Effector memory CD8-positive, alpha-beta T cell (primary cell): ENCODE results near the gene RBM44.
"Not testable (repeated sequence)": the region's sequence is repeated elsewhere in the genome, so short reads cannot be mapped to it uniquely, and the experiment has no call there.

Source experiments
- ATAC-seq: fragments of 150-1000 bp; cut with Tn5 transposase; replicated peaks from 2 replicates; pipeline ENCODE4 v1.10.0; 2021; ENCODE audit warnings: mild to moderate bottlenecking, moderate library complexity
- DNase-seq, 3 experiments: peaks; one replicate each; pipeline ENCODE4 v3.0.0; 2021
- H3K27ac Mint-ChIP-seq, 2 donors: one replicate each; pipeline ENCODE4 v1.8.0; 2022; ENCODE audit warnings: mild to moderate bottlenecking in 2 of 2, mixed read lengths in 2 of 2, moderate library complexity in 2 of 2
- H3K27me3 Mint-ChIP-seq, 2 donors: one replicate each; pipeline ENCODE4 v1.8.0; 2022; ENCODE audit warnings: mixed read lengths in 2 of 2
- H3K36me3 Mint-ChIP-seq: one replicate; pipeline ENCODE4 v1.8.0; 2022; ENCODE audit warnings: mild to moderate bottlenecking, moderate library complexity, mixed read lengths; ENCODE audit not compliant: insufficient read depth
- H3K4me1 Mint-ChIP-seq, 2 donors: one replicate each; pipeline ENCODE4 v1.8.0; 2022; ENCODE audit warnings: low read depth in 2 of 2, mixed read lengths in 2 of 2
- H3K4me3 Mint-ChIP-seq, 2 donors: one replicate each; pipeline ENCODE4 v1.8.0; 2022; ENCODE audit warnings: mild to moderate bottlenecking in 2 of 2, mixed read lengths in 2 of 2, moderate library complexity in 2 of 2
- H3K9me3 Mint-ChIP-seq, 2 donors: one replicate each; pipeline ENCODE4 v1.8.0; 2022; ENCODE audit warnings: mixed read lengths in 2 of 2
- total RNA-seq, 9 experiments: gene quantifications; one replicate each; lab custom pipeline; 2026; lab: John Stamatoyannopoulos, UW

Gene RBM44, protein sequence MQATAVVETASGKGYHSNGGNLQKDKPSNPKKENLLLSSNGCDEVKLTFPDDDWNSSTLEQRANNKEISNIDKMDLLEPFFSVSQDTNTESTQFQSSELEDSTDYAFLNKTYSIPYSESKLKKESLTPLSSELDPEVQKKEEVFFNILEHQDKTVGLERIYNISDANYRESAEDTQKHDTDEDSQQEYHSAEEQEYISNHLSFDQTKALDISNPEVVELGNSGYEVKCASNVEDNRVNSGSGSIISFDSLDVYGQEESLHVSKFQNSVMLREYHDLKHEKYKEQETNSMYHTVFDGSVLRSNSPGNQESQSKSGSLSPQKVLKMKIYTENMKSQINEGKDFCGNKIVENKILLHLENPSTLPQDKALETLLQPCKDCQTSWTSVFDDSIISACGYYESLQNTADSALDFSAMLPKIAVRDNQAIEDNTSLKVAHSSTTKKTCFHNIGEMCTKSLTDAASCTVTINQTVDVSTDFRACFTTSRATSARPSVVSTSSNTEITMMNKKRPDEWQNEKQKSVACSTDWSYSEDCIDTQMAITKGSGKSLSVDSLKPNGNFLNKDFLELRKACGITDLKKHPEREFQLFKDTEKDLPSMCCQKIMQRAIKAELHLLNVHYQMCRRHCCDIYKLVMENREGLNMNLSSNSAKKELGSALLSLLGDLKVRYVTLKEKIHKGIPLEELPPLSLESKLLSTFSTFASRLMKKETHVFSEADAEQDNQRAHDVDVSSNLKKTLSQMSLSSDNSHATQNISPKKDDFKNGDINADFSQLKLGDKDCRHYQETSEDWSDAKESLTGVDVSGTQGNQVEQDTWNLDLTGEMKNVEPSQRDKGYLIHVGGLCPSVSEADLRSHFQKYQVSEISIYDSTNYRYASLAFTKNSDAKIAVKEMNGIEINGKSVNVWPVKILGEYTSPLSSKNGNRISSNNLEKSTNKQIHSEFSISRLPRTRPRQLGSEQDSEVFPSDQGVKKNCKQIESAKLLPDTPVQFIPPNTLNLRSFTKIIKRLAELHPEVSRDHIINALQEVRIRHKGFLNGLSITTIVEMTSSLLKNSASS
- total RNA-seq: 1.8 to 6.5 (median 4.1) reads per million in 9 experiments

DNA sequence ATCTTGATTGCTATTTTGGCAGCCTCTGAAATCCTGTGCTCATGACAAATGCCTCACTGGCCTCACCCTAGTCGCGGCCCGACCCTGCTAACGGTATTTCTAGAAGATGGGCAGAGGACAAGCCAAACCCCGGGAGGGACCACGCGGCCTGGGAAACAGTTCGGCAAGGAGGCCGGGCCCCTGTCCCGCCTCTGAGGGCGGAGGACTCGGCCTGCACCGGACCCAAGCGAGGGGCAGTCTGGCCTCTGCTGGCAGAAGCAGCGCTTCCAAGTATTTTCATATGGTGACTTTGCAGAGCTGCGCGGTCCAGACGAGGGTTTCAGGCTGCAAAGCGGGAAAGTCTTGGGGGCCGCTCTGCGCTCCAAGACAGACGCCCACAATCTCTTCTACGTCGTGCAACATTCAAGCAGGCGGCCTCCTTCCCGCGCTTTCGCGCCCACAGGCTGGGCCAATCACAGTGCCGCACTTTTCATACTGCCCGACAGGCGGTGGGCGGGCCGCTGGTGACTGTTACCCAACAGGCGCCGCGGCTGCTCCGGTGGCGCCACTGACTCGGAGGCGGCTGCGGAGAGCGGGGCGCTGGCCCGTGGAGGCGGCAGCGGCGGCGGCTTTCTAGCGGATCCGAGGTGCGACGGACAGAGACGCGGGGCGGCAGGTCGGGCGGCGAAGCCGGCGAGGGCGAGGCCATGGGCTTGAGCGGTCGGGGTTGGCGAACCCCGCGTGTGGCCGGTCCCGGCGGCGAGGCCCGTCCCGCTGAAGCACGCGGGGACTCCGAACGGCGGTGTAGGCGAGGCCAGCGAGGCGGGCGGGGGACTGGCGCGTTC is at the start of gene RBM44:
Gene RBM44 (plus strand): TSS at position 544 of the 824 bp plus-strand sequence. CDS start 14,831 bp downstream, outside the sequence.
- Mint-ChIP-seq H3K36me3 (peaks cover 9% of the 10 kb centered on the region), H3K4me1 (no peaks in the 10 kb centered on the region), H3K27me3 (no peaks in the 10 kb centered on the region), H3K9me3 (no peaks in the 10 kb centered on the region), H3K27ac (no peak within 1 kb of the TSS), H3K4me3 (no peak within 1 kb of the TSS)
- ATAC-seq (no peak), DNase-seq (no peak)

DNA sequence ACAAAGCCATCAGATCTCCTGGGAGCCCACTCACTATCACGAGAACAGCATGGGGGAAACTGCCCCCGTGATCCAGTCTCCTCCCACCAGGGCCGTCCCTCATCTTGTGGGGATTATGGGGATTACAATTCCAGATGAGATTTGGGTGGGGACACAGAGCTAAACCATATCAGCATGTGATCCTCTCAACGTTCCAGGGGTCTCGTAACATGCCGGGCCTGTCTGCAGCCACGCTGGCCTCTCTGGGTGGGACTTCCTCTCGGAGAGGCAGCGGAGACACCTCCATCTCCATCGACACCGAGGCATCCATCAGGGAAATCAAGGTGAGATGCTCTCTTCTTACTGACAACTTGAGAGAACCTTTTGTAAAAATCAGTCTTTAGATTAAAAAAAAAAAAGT is 49.6 kb upstream of the RBM44 start:
- Mint-ChIP-seq H3K4me3 (no peak overlapping the region), H3K27ac (peak overlapping the region in 1 of 2 donors; percentile 47), H3K36me3 (peaks cover 82% of the 10 kb centered on the region), H3K9me3 (no peaks in the 10 kb centered on the region), H3K4me1 (peaks cover 20 to 23% of the 10 kb centered on the region in 2 donors), H3K27me3 (no peaks in the 10 kb centered on the region)
- no peak for DNase-seq
- no peak for ATAC-seq

GRCh38 chr2:237749961-237750360 is 48.6 kb upstream of the RBM44 start:
- DNase-seq (no peak), ATAC-seq (no peak)
- H3K9me3 Mint-ChIP-seq: no peaks in the 10 kb centered on the region
- H3K27ac Mint-ChIP-seq: peak overlapping the region; percentile 35 to 47
- H3K27me3 Mint-ChIP-seq: no peaks in the 10 kb centered on the region
- H3K4me3 Mint-ChIP-seq: no peak overlapping the region
- peaks cover 89% of the 10 kb centered on the region for H3K36me3 Mint-ChIP-seq
- peaks cover 17 to 20% of the 10 kb centered on the region in 2 donors for H3K4me1 Mint-ChIP-seq

DNA sequence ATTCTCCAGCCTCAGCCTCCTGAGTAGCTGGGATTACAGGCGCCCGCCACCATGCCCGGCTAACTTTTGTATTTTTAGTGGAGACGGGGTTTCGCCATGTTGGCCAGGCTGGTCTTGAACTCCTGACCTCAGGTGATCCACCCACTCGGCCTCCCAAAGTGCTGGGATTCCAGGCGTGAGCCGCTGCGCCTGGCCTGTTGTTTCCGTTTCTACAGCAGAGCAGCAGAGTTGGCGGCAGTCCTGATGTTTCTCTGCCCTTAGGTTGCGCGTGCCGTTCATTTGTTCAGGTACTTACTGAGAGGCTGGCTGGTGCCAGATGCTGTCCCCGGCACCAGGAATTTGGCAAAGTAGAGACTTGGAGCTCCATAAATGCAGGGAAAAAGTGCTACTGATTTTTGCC is 48.1 kb upstream of the RBM44 start:
- not testable (repeated sequence) for ATAC-seq, H3K9me3 Mint-ChIP-seq, H3K4me3 Mint-ChIP-seq, H3K27ac Mint-ChIP-seq, DNase-seq, H3K27me3 Mint-ChIP-seq
- Mint-ChIP-seq H3K4me1 (peaks cover 15 to 18% of the 10 kb centered on the region in 2 donors), H3K36me3 (peaks cover 90% of the 10 kb centered on the region)

DNA sequence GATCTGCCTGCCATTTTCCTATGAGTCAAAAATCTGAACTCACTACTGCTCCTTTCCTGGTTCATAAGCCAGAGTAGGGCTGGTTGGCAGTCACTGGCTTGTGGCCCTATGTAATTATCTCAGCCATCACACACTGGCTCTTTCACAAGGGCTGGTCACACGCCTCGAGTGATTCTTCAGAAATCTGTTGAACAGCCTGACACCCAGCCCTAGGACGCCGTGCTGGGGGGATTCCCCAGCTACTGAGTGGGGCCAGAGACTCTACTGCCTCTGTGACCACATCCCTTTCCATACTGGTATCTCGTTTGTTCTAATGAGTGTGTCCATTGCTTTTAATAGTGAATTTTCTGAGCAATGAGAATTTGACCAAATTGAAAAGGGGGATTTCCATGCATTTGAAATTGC is 45.8 kb upstream of the RBM44 start:
- H3K36me3 Mint-ChIP-seq: peaks cover 99% of the 10 kb centered on the region
- H3K4me1 Mint-ChIP-seq: peaks cover 17 to 18% of the 10 kb centered on the region in 2 donors
- peak overlapping the region; percentile 69 to 87 for H3K27ac Mint-ChIP-seq
- peak; percentile 94 for ATAC-seq
- H3K9me3 Mint-ChIP-seq: no peaks in the 10 kb centered on the region
- DNase-seq: no peak
- H3K27me3 Mint-ChIP-seq: no peaks in the 10 kb centered on the region
- no peak overlapping the region for H3K4me3 Mint-ChIP-seq

GRCh38 chr2:237754182-237754581 is 44.4 kb upstream of the RBM44 start:
- no peaks in the 10 kb centered on the region for H3K9me3 Mint-ChIP-seq
- no peaks in the 10 kb centered on the region for H3K27me3 Mint-ChIP-seq
- H3K4me3 Mint-ChIP-seq: no peak overlapping the region
- ATAC-seq (no peak), DNase-seq (no peak)
- H3K4me1 Mint-ChIP-seq: peaks cover 15% of the 10 kb centered on the region in 2 donors
- H3K27ac Mint-ChIP-seq: peak overlapping the region; percentile 50 to 87
- peaks cover 96% of the 10 kb centered on the region for H3K36me3 Mint-ChIP-seq

DNA sequence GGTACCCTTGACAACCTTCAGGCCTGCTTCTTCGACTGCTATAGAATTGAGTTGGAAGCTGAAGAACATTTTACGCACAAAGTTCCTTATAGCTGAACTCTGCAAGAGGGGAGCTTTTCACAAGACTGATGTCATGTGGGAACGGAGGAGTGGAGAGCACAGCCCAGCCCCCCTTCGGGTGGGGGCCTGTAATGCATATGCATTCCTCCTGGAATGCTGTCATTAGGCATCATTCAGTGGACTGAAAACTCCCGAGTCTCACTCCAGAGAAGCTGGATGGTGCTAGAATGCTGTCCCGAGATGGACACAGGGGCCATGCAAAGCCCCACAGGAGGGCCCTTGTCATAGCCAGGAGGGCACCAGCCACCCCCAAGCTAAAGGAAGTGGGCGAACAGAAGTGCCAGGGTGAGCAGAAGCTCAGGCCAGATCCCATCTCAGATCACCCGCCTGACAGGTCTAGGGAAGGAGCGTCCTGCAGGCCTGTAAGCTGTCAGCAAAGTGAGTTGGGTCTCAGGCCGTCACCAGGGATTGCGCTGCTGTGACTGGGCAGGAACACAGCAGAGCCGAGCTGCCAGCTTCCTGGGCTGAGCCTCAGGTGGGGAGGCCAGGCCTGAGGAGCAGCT is 43.8 kb upstream of the RBM44 start:
- H3K27me3 Mint-ChIP-seq: no peaks in the 10 kb centered on the region
- H3K4me3 Mint-ChIP-seq: peak overlapping the region in 1 of 2 donors; percentile 6
- ATAC-seq (no peak), DNase-seq (no peak)
- H3K4me1 Mint-ChIP-seq: peaks cover 14 to 15% of the 10 kb centered on the region in 2 donors
- no peaks in the 10 kb centered on the region for H3K9me3 Mint-ChIP-seq
- peaks cover 96% of the 10 kb centered on the region for H3K36me3 Mint-ChIP-seq
- H3K27ac Mint-ChIP-seq: no peak overlapping the region

DNA sequence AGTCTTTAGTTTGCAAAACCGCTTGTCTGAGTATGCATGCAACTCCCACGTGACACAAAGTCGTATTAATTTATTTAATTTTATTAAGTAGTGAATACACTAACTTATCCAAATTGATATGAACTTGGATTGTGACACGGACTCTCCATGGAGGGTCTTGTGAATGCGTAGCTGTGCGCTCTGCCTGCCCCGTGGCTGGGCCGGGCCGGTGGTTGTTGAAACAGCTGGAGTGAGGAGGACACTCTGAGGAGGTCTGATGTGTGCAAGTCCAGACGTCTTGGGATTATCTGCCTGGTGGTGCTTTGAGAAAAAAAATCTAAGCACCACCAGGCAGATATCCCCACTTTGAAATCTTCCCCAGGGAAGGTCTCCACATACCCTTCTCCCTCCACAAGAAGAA is 41.0 kb upstream of the RBM44 start:
- H3K4me3 Mint-ChIP-seq: no peak overlapping the region
- ATAC-seq: no peak
- no peak for DNase-seq
- peaks cover 97% of the 10 kb centered on the region for H3K36me3 Mint-ChIP-seq
- H3K27ac Mint-ChIP-seq: no peak overlapping the region
- H3K4me1 Mint-ChIP-seq: peaks cover 6 to 7% of the 10 kb centered on the region in 2 donors
- H3K9me3 Mint-ChIP-seq: no peaks in the 10 kb centered on the region
- no peaks in the 10 kb centered on the region for H3K27me3 Mint-ChIP-seq

DNA sequence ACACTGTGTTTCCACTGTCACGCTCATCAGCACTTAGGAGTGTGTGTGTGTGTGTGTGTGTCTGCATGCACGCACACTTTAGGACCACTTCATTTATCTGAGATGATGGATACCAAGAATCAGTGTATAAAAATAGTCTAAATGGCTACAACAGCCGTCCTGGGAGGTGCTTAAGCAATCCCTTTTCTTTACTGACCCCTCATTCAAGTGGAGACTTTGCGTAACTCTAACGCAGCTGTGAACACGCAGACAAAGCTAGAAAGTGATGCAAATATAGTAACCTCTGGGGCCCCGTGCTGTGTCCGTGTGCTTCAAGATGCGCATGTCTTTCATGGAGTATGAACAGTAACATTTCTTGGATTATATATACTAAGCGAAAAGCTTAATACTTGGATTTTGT is 40.4 kb upstream of the RBM44 start:
- Mint-ChIP-seq H3K4me3 (no peak overlapping the region), H3K9me3 (no peaks in the 10 kb centered on the region), H3K27me3 (no peaks in the 10 kb centered on the region), H3K27ac (no peak overlapping the region), H3K36me3 (peaks cover 97% of the 10 kb centered on the region), H3K4me1 (peaks cover 5 to 7% of the 10 kb centered on the region in 2 donors)
- no peak for ATAC-seq
- DNase-seq: no peak

DNA sequence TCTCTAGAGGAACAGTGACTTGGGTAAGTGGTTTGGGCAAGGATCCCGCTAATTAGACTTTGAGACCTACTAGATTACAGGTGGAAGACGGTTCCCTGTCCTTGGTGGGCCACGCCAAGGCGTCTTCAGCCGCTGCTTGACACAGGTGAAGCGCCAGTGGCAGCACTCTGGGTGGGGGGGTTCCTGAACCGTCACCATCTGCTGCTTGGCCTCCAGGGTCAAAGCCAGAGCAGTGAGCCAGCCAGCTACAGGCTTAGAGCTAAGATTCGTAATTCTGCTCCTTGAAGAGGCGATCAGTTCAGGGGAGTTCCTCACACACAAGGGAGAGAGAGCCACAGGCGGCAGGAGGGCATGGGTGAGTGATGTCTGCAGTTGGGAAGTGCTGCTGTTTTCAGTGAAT is 39.4 kb upstream of the RBM44 start:
- Mint-ChIP-seq H3K36me3 (peaks cover 92% of the 10 kb centered on the region), H3K27me3 (no peaks in the 10 kb centered on the region), H3K9me3 (no peaks in the 10 kb centered on the region), H3K4me1 (peaks cover 5 to 10% of the 10 kb centered on the region in 2 donors), H3K27ac (peak overlapping the region; percentile 44 to 46), H3K4me3 (peak overlapping the region in 1 of 2 donors; percentile 38)
- no peak for ATAC-seq
- no peak for DNase-seq

- H3K27me3 Mint-ChIP-seq: no peaks in the 10 kb centered on the region
- H3K4me3 Mint-ChIP-seq: no peak overlapping the region
- DNase-seq (no peak), ATAC-seq (no peak)
- peaks cover 5 to 10% of the 10 kb centered on the region in 2 donors for H3K4me1 Mint-ChIP-seq
- H3K9me3 Mint-ChIP-seq: no peaks in the 10 kb centered on the region
- peaks cover 86% of the 10 kb centered on the region for H3K36me3 Mint-ChIP-seq
- H3K27ac Mint-ChIP-seq: no peak overlapping the region
Observed at GRCh38 chr2:237760506-237761502, 37.8 kb upstream of the RBM44 start.
